Endothelial cell (in vitro differentiated cells): ENCODE measurements around the gene NFATC3. TPM values are rescaled to one million over a fixed set of nuclear protein-coding genes. Genes with fewer than 3 reads are reported as not detected.

Experiments used
- DNase-seq: peaks from one replicate; pipeline ENCODE4 v3.0.0; 2021; ENCODE audit warnings: low spot score
- H3K27ac Mint-ChIP-seq: one replicate; pipeline ENCODE4 v1.8.0; 2021; ENCODE audit warnings: mixed read lengths, inconsistent platforms; ENCODE audit not compliant: unreplicated experiment
- H3K27me3 Mint-ChIP-seq: one replicate; pipeline ENCODE4 v1.8.0; 2021; ENCODE audit warnings: mild to moderate bottlenecking, moderate library complexity, mixed read lengths, inconsistent platforms; ENCODE audit not compliant: unreplicated experiment
- H3K36me3 Mint-ChIP-seq: one replicate; pipeline ENCODE4 v1.8.0; 2021; ENCODE audit warnings: mild to moderate bottlenecking, low read depth, mixed read lengths, inconsistent platforms; ENCODE audit not compliant: unreplicated experiment
- H3K4me1 Mint-ChIP-seq: one replicate; pipeline ENCODE4 v1.8.0; 2021; ENCODE audit warnings: mild to moderate bottlenecking, mixed read lengths, inconsistent platforms; ENCODE audit not compliant: unreplicated experiment
- H3K4me3 Mint-ChIP-seq: one replicate; pipeline ENCODE4 v1.8.0; 2021; ENCODE audit warnings: mild to moderate bottlenecking, mixed read lengths, inconsistent platforms; ENCODE audit not compliant: unreplicated experiment
- H3K9me3 Mint-ChIP-seq: one replicate; pipeline ENCODE4 v1.8.0; 2021; ENCODE audit warnings: mixed read lengths, inconsistent platforms; ENCODE audit not compliant: unreplicated experiment
- CTCF ChIP-seq: fragments of 200-600 bp; sonication (generic); IDR thresholded peaks from one replicate; pipeline ENCODE4 v1.5.0; 2021; ENCODE audit warnings: antibody characterized with exemption; ENCODE audit not compliant: unreplicated experiment
- total RNA-seq: library from RNA; stranded (reverse); fragmentation: NEBNext Ultra II Directional; extraction: Animal tissue kit (Norgen Biotek cat#: 25700); gene quantifications from one replicate; pipeline ENCODE4 v1.2.1, GENCODE V29; 2021; ENCODE audit not compliant: unreplicated experiment

NFATC3 gene
- total RNA-seq, 1 donor from 2014 or later = 38.4 TPM

DNA sequence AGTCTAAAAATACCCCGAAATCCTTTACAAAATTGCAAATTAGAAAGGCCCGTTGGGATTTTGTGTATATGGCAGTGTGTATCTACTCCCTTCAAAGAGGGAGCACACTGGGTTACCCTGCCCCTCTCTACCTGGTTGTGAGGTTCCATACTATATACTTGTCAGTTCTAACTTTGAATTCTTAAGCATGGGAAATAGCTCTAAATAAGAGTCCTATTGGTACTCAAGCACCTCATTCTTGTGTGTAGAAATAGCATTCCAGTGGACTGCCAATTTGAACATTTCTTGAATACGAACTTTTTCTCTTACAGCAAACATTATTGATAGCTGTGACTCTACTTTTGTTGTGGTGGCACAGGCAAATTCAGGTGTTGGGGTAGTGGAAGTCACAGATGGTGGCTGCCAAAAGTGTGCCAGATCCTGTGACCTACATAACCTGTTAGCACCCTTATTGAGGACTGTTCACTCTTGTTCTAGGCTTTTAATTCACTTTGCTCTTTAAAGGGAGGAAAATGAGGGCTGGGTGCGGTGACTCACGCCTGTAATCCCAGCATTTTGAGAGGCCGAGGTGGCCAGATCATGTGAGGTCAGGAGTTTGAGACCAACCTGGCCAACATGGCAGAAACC lies 134.7 kb downstream of the NFATC3 start:
- no peak overlapping the region for H3K4me3 Mint-ChIP-seq
- DNase-seq = no peak
- no peak for TF ChIP-seq CTCF
- H3K4me1 Mint-ChIP-seq = no peaks in the 10 kb centered on the region
- H3K9me3 Mint-ChIP-seq = no peaks in the 10 kb centered on the region
- H3K27me3 Mint-ChIP-seq = peaks cover 1% of the 10 kb centered on the region
- no peaks in the 10 kb centered on the region for H3K36me3 Mint-ChIP-seq
- no peak overlapping the region for H3K27ac Mint-ChIP-seq

DNA sequence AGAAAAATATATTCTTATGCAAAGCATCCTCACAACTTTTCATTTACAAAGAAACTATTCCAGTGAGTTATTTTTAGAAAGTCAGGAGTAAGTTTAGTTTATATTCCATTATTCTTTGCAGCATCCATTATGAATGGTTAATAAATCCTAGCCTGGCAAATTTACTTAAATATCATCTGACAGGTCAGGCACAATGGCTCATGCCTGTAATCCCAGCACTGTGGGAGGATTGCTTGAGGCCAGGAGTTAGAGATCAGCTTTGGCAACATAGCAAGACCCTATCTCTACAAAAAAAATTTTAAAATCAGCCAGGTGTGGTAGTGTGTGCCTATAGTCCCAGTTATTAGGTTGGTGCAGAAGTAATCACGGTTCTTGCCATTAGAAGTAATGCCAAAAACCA lies 137.9 kb downstream of the NFATC3 start:
- Mint-ChIP-seq H3K36me3 (no peaks in the 10 kb centered on the region), H3K9me3 (no peaks in the 10 kb centered on the region), H3K4me3 (no peak overlapping the region), H3K27me3 (no peaks in the 10 kb centered on the region), H3K27ac (no peak overlapping the region), H3K4me1 (no peaks in the 10 kb centered on the region)
- TF ChIP-seq CTCF = no peak
- DNase-seq = no peak

DNA sequence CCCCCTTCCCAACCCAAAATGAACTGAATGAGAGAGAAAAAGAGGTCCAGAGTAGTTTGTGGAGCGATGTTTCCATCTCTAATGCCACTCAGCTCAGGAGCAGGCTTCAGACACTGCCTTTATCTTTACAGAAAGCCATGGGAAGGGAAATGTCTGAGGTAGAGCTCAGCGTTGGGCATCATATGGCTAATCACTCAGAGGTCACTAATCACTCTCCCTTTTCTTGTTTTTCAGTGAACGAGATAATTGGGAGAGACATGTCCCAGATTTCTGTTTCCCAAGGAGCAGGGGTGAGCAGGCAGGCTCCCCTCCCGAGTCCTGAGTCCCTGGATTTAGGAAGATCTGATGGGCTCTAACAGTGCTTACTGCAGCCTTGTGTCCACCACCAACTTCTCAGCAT lies 140.9 kb downstream of the NFATC3 start:
- no peaks in the 10 kb centered on the region for H3K9me3 Mint-ChIP-seq
- no peak overlapping the region for H3K4me3 Mint-ChIP-seq
- DNase-seq = no peak
- H3K27me3 Mint-ChIP-seq = peaks cover 6% of the 10 kb centered on the region
- no peaks in the 10 kb centered on the region for H3K36me3 Mint-ChIP-seq
- TF ChIP-seq CTCF = no peak
- no peaks in the 10 kb centered on the region for H3K4me1 Mint-ChIP-seq
- H3K27ac Mint-ChIP-seq = no peak overlapping the region

- DNase-seq = no peak
- Mint-ChIP-seq H3K27ac (no peak overlapping the region), H3K4me3 (no peak overlapping the region), H3K27me3 (peaks cover 9% of the 10 kb centered on the region), H3K4me1 (no peaks in the 10 kb centered on the region), H3K36me3 (no peaks in the 10 kb centered on the region), H3K9me3 (no peaks in the 10 kb centered on the region)
- TF ChIP-seq CTCF = no peak
Observed at GRCh38 chr16:68227183-68227793, 142.1 kb downstream of the NFATC3 start.

GRCh38 chr16:68227850-68228553 lies 142.8 kb downstream of the NFATC3 start:
- TF ChIP-seq CTCF = no peak
- Mint-ChIP-seq H3K36me3 (no peaks in the 10 kb centered on the region), H3K4me3 (no peak overlapping the region), H3K27me3 (peaks cover 14% of the 10 kb centered on the region), H3K4me1 (no peaks in the 10 kb centered on the region), H3K9me3 (no peaks in the 10 kb centered on the region), H3K27ac (no peak overlapping the region)
- DNase-seq = no peak
